HG02870 (cell line): ENCODE data around the gene PPP2R3A.
"Not testable (repeated sequence)": the region's sequence is repeated elsewhere in the genome, so short reads cannot be mapped to it uniquely, and the experiment has no call there.

Source experiments
- ATAC-seq: cut with Tn5 transposase; IDR thresholded peaks from one replicate; pipeline ENCODE4 v1.9.1; 2021; ENCODE audit warnings: mild to moderate bottlenecking, moderate library complexity; ENCODE audit not compliant: unreplicated experiment

The PPP2R3A gene

GRCh38 chr3:136146981-136147729 lies 181.6 kb downstream of the PPP2R3A start:
- no peak for ATAC-seq

- no peak for ATAC-seq
Measured at GRCh38 chr3:136149667-136150066, 184.1 kb downstream of the PPP2R3A start.

GRCh38 chr3:136151219-136151618 lies 185.7 kb downstream of the PPP2R3A start:
- no peak for ATAC-seq

- no peak for ATAC-seq
Measured at GRCh38 chr3:136152176-136152843, 186.8 kb downstream of the PPP2R3A start.

- no peak for ATAC-seq
Measured at GRCh38 chr3:136152963-136153362, 187.4 kb downstream of the PPP2R3A start.

GRCh38 chr3:136161516-136161915 lies 196.0 kb downstream of the PPP2R3A start:
- no peak for ATAC-seq

GRCh38 chr3:136162322-136162721 lies 196.8 kb downstream of the PPP2R3A start:
- no peak for ATAC-seq

GRCh38 chr3:136163607-136164006 lies 198.1 kb downstream of the PPP2R3A start:
- not testable (repeated sequence) for ATAC-seq

GRCh38 chr3:136166507-136166906 lies 201.0 kb downstream of the PPP2R3A start:
- no peak for ATAC-seq

- not testable (repeated sequence) for ATAC-seq
Measured at GRCh38 chr3:136168236-136168635, 202.7 kb downstream of the PPP2R3A start.

GRCh38 chr3:136171097-136171542 lies 205.6 kb downstream of the PPP2R3A start:
- ATAC-seq: no peak

GRCh38 chr3:136173939-136174490 lies 208.5 kb downstream of the PPP2R3A start:
- no peak for ATAC-seq

GRCh38 chr3:136177876-136178275 lies 212.3 kb downstream of the PPP2R3A start:
- ATAC-seq: no peak

- ATAC-seq: no peak
Measured at GRCh38 chr3:136181741-136182140, 216.2 kb downstream of the PPP2R3A start.

GRCh38 chr3:136184703-136185102 lies 219.2 kb downstream of the PPP2R3A start:
- no peak for ATAC-seq

GRCh38 chr3:136186344-136186743 lies 220.8 kb downstream of the PPP2R3A start:
- no peak for ATAC-seq

GRCh38 chr3:136186846-136187245 lies 221.3 kb downstream of the PPP2R3A start:
- no peak for ATAC-seq

GRCh38 chr3:136187868-136188267 lies 222.3 kb downstream of the PPP2R3A start:
- no peak for ATAC-seq

- ATAC-seq: no peak
Measured at GRCh38 chr3:136189043-136189442, 223.5 kb downstream of the PPP2R3A start.

- no peak for ATAC-seq
Measured at GRCh38 chr3:136189859-136190617, 224.5 kb downstream of the PPP2R3A start.

GRCh38 chr3:136192195-136192594 lies 226.7 kb downstream of the PPP2R3A start:
- not testable (repeated sequence) for ATAC-seq
